T-helper 2 cell treated with Interferon-gamma antibody and Interleukin-4, amounts not matched to agents 100 ng/mL and 5 ng/mL, for 36 hours (primary cell): ENCODE results near the gene UACA. TPM values are rescaled to one million over a fixed set of nuclear protein-coding genes. Genes with fewer than 3 reads are reported as not detected.
"Not testable (repeated sequence)": the region's sequence is repeated elsewhere in the genome, so short reads cannot be mapped to it uniquely, and the experiment has no call there.

Experiments
- intact Hi-C: fragments of 100-400 bp; cut with micrococcal nuclease; formaldehyde crosslinking; loops from one replicate; pipeline ENCODE4 v1.15.1; 2023
- total RNA-seq: library from RNA; stranded (reverse); gene quantifications from 2 replicates; pipeline ENCODE4 v1.2.3, GENCODE V29; 2022

The UACA gene, protein sequence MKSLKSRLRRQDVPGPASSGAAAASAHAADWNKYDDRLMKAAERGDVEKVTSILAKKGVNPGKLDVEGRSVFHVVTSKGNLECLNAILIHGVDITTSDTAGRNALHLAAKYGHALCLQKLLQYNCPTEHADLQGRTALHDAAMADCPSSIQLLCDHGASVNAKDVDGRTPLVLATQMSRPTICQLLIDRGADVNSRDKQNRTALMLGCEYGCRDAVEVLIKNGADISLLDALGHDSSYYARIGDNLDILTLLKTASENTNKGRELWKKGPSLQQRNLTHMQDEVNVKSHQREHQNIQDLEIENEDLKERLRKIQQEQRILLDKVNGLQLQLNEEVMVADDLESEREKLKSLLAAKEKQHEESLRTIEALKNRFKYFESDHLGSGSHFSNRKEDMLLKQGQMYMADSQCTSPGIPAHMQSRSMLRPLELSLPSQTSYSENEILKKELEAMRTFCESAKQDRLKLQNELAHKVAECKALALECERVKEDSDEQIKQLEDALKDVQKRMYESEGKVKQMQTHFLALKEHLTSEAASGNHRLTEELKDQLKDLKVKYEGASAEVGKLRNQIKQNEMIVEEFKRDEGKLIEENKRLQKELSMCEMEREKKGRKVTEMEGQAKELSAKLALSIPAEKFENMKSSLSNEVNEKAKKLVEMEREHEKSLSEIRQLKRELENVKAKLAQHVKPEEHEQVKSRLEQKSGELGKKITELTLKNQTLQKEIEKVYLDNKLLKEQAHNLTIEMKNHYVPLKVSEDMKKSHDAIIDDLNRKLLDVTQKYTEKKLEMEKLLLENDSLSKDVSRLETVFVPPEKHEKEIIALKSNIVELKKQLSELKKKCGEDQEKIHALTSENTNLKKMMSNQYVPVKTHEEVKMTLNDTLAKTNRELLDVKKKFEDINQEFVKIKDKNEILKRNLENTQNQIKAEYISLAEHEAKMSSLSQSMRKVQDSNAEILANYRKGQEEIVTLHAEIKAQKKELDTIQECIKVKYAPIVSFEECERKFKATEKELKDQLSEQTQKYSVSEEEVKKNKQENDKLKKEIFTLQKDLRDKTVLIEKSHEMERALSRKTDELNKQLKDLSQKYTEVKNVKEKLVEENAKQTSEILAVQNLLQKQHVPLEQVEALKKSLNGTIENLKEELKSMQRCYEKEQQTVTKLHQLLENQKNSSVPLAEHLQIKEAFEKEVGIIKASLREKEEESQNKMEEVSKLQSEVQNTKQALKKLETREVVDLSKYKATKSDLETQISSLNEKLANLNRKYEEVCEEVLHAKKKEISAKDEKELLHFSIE (N-terminal part only)
- total RNA-seq: 0.68 and 1.5 TPM in 2 replicates

DNA sequence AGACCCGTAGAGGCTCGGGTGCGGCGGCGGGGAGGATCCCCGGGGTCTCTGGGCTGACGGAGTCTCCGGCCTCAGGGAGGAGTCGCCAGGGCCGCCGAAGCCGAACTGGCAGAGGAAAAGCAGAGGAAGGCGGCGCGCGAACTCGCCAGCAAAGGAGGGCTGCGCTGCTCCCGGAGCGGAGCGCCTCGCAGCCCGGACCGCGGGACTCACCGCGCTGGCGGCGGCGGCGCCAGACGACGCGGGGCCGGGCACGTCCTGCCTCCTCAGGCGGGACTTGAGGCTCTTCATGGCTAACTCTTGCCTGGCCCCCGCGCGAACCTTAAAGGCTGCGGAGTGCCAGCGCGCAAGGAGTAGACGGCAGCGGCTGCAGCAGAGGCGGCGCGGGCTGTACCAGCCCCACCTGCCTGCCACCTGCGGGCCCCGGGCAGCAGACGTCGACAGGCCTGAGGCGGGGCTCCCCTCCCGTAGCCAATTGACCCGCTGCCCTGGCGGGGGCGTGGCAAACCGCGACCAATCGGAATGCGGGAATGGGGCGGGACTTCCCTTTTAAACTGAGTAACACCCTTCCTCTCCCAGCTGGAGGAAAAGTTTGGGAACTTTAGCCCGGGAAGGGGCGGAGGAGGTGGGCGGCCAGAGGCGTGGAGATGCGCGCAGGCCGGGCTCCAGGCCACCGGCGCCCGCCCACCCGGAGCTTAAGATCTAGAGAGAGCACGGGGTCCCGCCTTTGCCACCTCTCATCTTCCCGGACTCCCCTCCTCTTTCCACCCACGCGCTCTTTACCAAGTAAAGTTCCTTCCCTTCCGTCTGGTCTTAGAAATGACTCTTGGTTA lies at the start of gene UACA:
UACA (minus strand) TSS at position 439 of the 830 bp plus-strand sequence; CDS start at position 288, 151 bp downstream.
- intact Hi-C loops: no loop called here

DNA sequence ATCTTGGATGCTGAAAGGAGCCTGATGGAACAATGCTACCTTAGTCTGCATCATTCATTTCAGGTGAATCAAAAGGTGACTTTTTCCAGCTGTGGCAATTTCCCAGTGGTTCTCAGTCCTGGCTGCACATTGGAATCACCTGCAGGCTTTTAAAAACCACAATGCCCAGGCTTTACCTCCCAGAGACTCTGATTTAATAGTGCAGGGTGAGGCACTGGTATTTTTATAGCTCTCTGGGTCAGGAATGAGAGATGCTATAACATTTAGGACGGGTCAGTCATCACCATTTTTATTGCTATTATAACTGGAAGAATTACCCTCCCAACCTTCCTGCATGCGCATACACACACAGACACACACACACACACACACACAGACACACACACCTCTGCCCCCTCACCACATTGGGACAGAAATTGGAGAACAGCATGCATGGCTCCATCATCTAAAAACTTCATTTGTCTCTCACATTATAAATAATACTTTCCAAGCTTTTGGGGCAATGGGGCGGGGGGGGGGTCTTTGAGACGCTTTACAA lies 49.5 kb upstream of the UACA start:
- intact Hi-C loops: loop anchor here (1.0 to 5.0 kb wide), 2 partner anchors 133 to 146 kb away; no protein-coding TSS in a partner anchor

DNA sequence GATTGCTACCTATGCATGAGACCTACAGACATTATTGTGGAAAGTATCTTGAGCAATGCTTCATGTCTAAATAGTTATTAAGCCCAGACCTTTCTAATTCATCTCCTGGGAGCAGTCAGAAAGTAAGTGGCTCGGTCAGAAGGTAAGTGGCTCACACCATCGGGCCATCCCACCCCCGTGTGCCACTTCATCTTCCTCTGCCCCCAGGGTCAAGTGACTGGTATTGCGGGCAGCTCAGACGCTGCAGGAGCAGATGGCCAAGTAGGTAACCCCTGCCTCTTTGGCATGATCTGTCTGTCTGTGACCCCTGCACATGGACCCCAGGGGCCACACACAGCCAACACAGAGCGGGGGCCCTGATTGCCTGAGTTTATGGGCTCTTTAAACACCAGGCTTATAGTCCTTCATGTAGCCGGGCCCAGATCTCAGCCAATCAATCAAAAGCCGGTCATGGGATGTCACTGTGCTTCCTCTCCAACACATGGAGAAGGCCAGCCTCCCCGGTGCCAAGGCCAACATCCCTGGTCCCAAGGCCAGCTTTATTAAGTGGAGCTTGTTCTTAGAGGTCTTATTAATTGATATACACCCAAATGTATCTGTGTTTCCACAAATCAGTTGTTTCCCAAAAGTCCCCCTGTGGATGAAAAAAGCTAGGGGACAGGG lies 47.7 kb upstream of the UACA start:
- intact Hi-C loops: loop anchor here (5.0 kb wide), 1 partner anchor 144 kb away; no protein-coding TSS in a partner anchor

DNA sequence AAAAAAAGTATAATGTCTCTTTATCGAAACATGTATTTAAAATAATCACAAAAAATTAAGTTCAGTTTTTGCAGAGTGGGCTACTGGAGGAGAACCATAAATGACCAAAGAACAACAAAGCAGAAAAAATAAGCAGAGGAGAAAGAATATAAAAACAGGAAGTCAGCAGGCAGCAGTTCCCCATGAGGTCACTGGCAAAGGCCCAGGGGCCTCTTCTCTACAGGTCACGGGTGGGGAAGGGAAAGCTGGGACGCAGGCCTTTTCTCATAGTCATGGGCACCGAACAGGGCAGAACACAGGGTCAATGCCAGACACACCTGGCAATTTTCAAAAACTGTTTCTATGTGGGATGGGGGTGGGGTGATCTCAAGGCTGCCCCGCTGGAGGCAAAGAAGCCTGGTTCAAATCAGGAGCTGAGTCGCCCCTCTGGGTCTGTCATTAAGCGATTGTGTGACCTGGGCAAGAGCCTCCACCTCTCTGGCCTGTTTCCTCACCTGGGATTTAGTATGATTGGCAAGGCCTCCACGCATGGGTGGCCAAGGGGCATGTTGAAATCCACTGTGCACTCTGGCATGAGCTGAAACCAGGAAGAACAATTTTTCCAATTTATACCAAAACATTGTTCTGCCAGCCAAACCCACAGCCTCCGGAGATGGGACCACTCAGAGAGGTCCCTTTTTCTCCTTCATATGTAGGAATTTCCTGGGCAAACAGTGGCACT lies 43.8 kb upstream of the UACA start:
- intact Hi-C loops: no loop called here

DNA sequence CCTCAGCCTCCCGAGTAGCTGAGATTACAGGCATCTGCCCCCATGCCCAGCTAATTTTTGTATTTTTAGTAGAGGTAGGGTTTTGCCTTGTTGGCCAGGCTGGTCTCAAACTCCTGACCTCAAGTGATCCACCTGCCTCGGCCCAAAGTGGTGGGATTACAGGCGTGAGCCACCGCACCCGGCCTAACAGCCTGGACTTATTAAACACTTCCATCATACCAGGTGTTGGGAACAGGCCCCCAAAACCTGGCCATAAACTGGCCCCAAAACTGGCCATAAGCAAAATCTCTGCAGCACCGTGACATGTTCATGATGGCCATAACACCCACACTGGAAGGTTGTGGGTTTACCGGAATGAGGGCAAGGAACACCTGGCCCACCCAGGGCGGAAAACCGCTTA lies 41.0 kb upstream of the UACA start:
- intact Hi-C loops: not testable (repeated sequence)

DNA sequence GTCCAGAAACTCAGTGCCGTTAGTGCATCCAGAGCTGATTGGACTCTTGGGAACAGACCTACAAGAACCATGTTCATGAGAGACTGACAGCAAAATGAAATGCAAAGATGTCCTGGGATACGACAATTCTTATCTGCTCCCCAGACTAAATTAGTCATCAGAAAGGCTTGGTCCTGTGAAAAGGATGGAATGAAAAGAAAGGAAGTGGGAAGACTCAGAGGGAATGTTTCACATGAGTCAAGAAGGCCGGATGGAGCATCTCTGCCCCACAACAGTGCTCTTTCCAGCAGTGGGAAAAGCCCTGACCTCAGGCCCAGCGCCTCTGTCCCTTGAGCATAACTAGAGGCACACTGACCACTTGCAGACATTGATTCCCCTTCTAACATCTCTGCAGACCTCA lies 39.3 kb upstream of the UACA start:
- intact Hi-C loops: no loop called here

DNA sequence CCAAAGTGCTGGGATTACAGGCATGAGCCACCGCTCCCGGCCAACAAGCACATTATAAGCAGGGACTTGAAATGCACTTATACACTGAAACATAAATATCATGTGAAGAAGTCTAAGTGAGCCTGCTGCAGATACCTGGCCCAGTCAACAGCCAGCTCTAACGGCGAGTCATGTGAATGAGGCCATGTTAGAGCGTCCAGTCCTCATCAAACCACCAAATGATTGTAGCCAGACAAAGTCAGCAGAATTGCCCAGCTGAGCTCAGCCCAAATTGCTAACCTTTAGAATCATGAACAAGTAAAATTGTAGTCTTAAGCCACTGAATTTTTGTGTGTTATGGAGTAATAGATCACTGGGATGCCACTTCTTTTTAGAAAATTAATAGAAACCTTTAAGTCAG lies 37.8 kb upstream of the UACA start:
- intact Hi-C loops: no loop called here

DNA sequence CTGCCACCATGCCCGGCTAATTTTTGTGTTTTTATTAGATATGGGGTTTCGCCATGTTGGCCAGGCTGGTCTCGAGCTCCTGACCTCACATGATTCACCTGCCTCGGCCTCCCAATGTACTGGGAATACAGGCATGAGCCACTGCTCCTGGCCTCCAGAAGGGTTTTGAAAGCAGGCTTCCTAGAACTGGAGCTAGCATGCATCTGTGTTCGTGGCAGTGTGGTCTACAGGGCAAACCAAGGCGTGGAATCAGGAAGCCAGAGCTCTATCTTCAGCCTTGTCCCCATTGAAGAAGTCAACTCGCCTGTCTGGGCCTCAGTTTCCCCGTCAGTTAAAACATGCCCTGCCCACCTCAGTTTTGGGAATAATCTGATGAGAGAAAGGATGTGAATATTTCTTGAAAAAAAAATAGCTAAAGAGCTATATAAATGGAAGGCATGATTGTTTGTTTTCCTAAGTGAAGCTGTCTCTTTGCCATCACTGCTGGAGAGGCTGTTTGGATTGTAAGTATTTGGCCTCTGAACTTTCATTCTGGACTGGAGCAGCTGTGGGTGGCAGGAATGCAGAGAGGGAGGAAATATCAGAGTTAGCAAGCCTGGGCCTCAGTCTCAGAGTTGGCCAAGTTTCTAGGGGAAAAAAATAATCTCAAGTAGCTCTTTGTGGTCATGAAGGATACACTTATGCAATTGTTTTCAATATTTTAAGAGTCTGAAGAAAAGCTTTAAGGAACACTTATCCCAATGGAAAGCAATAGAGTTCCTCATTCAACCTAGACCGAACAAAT lies 36.5 kb upstream of the UACA start:
- intact Hi-C loops: no loop called here

DNA sequence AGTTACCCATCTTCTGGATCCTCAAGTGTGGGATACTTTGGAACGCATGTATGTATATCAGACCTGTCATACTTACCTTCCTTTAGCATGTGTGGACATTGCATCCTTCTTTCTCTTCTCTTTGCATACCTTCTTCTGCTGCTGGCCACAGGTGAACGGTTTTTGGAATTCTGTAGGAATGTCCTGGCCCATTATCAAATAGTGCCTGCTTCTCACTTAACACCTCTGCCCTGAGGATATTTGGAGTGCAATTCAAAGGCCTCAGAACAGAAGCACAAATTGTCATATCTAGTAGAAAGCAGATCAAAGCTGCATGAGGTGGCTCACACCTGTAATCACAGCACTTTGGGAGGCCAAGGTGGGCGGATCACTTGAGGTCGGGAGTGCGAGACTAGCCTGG lies 34.1 kb upstream of the UACA start:
- intact Hi-C loops: no loop called here

DNA sequence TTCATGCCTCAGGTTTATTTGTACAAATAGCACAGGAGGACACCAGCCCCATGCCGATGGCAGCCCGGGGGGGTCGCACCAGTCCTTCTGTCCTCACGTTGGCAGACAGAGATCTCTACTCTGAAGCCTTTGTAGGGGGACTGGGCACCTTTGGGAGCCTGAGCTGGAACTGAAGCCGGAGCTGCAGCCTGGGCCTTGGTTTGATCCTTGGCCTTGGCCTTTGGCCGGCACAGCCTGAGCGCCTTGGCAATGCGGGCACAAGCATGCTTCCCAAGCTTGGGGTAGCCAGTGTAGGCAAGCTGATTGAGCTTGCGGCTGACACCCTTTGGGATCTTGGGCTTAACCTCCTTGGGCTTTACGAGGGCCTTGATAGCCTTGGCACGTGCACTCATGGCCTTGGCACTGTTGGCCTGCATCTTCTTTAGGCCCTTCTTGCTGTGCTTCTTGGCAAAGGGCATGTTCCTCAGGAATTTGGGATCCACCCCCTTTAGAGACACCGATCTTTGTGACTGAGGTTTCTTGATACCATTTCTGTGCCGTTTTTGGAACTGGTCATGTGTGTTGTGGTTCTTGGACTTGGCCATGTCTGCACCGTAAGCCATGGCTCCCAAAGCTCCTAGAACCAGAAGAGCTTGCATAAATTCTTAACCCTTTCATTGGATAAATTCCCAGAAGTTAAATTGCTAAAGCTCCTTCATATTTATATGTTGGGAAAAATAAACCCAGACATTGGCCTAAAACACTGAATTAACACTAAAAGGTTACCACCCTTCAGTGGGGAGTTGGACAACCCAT lies 33.4 kb upstream of the UACA start:
- intact Hi-C loops: no loop called here

DNA sequence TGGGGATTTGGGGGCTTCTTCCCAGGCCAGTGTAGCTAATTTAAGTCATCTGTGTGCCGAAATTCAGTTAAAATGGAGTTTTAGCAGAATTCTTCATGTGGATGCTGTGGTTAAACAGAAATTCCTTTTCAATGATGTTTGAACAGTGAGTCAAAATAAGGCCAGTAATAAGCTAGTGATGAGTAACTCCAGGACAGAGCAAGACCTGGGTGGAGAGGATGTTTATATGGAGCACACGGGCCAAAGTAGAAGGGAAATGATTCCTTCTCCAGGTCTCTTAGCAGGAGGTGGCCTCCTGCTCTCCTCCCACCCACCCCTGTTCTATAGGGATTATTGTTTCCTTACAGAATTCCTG lies 31.9 kb upstream of the UACA start:
- intact Hi-C loops: no loop called here

DNA sequence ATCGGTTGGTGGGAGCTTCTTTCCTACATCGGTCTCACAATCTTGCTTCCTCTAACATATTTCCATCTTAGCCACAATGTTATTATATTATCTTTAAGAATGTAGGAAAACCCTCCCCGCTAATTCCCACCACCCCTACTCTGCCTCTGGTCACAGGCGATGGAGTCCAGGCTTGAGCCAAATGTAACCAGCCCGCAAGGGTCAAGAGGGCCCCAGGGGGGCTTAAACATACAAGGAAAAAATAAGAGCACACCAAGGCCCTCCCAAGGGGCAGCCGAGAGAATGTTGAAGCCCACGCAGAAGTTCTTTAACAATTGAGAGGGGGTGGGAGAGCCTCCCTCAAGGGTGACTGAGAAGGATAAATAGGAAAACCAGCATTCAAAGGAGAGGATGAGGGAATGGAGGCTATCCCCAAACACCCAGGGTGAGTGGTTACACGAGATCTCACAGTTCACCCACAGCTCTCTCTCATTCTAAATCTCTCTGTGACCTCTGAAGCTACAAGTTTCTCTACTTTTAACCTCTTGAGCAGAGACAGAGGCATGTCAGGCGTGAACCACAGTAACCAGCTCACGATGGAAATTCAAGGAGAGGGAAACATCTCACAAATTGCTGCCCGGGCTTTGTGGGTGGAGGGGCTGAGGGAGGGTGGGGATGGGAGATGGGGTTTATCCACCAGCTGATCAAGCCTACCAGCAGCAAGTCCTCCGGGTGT lies 31.4 kb upstream of the UACA start:
- intact Hi-C loops: no loop called here

DNA sequence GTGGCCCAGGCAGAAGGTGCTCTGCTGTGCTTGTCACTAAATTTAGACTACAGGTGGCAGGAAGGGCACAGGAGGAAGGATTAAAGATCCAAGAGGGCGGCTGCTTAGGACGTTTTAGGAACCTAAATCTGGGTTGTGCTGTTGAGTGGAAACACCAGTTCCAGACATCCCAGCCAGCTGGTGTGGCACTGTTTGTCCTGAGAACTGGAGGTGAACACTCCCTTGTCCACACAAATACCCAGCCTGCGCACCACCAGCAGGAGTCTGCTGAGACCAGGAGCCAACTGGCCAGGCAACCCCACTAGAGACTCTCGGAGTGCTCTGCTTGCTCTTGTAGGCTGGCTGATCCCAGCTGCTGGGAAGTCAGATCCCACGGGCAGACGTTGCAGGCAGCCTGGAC lies 30.3 kb upstream of the UACA start:
- intact Hi-C loops: no loop called here

DNA sequence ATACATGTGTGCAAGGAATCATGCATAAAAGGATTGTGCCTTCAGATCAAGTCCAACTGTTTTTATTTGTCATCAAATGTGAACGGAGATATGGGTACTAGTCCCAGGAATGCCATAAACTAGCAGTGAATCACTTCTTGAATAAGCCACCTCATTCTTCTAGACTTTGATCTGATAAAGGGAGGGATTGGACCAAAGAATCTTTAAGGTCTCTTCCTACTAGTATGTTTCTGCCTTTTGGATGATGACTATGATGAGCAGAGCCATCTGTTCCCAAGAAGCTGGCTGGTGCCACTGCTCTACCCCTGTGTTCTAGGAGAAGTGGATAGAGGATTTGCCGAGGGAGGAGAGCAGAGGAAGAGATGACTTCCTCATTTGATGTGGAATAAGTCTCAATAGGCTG lies 28.8 kb upstream of the UACA start:
- intact Hi-C loops: no loop called here

DNA sequence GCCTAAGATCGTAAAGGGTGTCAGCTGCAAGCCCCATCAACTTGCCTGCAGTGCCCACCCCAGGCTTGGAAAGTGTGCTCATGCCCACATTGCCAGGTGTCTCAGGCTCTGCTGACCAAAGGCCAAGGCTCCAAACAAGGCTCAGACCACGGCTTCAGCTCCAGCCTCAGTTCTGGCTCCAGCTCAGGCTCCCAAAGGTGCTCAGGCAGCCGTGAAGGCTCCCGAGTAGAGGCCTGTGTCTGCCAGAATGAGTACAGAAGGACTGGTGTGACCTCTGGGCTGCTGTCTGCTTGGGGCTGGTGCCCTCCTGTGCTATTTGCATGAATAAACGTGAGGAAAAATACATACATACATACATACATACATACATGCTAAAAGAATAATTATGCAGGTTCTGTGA lies 27.9 kb upstream of the UACA start:
- intact Hi-C loops: no loop called here

DNA sequence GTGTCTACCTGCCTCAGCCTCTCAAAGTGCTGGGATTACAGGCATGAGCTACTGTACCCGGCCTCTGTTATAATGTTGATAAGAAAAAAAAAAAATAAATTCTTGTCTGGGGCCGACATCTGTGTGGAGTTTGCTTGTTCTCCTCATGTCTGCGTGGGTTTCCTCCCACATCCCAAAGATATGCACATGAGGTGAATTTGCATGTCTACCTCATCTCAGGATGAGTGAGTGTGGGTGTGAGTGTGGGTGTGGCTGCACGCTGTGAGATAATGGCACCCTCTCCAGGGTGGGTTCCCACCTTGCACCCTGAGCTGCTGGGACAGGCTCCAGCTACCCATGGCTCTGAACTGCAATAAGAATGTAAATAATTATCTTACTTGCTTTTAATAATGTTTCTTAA lies 25.9 kb upstream of the UACA start:
- intact Hi-C loops: no loop called here
